SK-MEL-5 (cell line): Measurements from ENCODE around the gene CAPZA3. TPM values are rescaled to one million over a fixed set of nuclear protein-coding genes. Genes with fewer than 3 reads are reported as not detected.
"Not testable (repeated sequence)": the region's sequence is repeated elsewhere in the genome, so short reads cannot be mapped to it uniquely, and the experiment has no call there.

Experiments
- DNase-seq: peaks from one replicate; pipeline ENCODE4 v3.0.0-alpha.2; 2016; ENCODE audit warnings: low read depth, low spot score
- in situ Hi-C: cut with HindIII; loops from 2 replicates; pipeline ENCODE4 v1.10.0; 2016; ENCODE audit warnings: low sequenced_read_pairs, high pct_unique_total_duplicates, low pct_unique_long_range_greater_than_20kb
- polyA plus RNA-seq, 2 experiments: library from polyadenylated mRNA; depleted of rRNA; stranded (reverse); fragments of >200 nt; gene quantifications; 2 replicates each; pipeline ENCODE4 v1.2.3, GENCODE V29; 2015
- total RNA-seq: library from RNA; depleted of rRNA; stranded (reverse); fragments of >200 nt; shearing (Covaris generic); gene quantifications from 2 replicates; pipeline ENCODE4 v1.2.3, GENCODE V29; 2014; rRNA removed

The CAPZA3 gene, protein sequence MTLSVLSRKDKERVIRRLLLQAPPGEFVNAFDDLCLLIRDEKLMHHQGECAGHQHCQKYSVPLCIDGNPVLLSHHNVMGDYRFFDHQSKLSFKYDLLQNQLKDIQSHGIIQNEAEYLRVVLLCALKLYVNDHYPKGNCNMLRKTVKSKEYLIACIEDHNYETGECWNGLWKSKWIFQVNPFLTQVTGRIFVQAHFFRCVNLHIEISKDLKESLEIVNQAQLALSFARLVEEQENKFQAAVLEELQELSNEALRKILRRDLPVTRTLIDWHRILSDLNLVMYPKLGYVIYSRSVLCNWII
- total RNA-seq, result not detected in 2 replicates
- polyA plus RNA-seq (2015; cell fraction: cytosol; rRNA removed), result not detected in 2 replicates
- not detected in 2 replicates for polyA plus RNA-seq (2015; cell fraction: nucleus; rRNA removed)

DNA sequence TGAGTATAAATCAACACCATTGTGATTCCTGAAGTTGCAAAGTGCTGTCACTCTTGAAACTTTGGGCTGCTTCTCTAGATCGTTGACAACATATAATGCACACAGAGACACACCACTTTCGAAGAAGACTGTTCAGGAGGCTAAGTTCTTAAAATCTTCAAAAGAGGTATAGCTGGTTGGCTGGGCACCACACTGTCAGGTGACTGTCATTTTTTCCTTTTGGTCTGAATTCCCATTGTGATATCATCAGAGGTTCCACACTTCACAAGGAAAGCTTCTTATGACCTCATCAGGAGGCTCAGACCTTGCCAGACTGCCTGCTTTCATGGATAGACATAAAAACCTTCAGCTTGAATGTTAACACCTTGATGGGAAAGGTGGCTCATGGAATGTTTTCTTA, at the start of gene CAPZA3, which contains the start of gene PLCZ1:
Gene CAPZA3 (plus strand): TSS at position 301 of the 400 bp plus-strand sequence. CDS start 150 bp downstream, outside the sequence.
Gene PLCZ1 (minus strand): TSS at position 194 of the 400 bp plus-strand sequence. CDS start 641 bp downstream, outside the sequence.
- in situ Hi-C loops, result no loop called here
- no peak for DNase-seq

DNA sequence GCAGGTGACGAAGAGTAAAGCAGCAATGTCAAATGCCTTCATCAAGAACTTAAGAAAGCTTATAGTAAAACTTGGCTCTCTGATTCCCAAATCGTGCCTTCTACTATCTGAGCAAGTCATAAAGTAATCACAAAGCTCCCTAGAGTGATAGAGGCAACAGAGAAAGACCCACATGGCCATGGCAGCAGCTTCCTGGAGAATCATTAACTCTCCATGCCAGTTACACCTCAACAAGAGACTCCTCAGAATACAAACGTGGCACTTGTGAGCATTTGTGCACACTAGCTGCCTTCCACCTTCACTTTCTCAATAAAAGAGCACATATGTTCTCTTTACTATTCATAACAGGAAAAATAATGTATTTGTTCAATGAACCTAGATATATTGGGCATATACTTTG, 48.1 kb upstream of the CAPZA3 start:
- no peak for DNase-seq
- in situ Hi-C loops, result no loop called here

DNA sequence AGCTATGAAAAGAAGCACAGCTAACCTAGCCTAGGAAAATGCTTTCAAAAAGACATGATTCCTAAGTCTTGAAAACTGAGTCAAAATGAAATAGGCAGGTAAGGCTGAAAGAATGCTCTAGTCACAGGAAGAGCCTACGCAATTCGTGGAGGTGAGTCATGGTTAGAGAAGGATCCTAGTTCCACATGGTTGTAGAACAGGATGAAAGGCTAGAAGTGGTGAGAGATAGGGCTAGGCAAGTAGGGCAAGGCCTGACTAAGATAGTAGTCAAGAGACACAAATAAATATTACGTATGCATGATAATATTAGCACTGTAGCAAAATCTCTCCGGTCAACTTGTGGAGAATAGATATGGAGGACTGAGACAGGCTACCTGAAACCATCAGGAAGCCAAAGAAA, 47.3 kb upstream of the CAPZA3 start:
- in situ Hi-C loops, result no loop called here
- no peak for DNase-seq

DNA sequence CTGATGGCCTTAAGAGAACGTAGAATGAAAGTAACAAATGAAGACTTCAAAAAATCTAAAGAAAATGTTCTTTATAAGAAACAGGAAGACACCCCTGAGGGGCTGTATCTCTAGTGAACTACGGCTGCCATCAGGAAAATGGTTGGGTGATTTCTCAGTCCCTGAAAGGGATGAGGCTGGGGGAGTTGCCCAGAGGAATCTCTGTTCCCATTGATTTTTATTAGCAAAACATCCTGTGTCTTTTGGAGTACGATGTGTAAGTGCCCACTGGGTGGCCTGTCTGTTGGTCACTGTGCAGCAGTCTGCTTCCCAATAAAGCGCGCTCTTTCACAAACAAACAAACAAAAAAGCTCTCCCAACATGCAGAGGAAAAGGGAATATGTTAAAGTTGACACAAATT, 43.9 kb upstream of the CAPZA3 start:
- in situ Hi-C loops, DNase-seq: not testable (repeated sequence)

DNA sequence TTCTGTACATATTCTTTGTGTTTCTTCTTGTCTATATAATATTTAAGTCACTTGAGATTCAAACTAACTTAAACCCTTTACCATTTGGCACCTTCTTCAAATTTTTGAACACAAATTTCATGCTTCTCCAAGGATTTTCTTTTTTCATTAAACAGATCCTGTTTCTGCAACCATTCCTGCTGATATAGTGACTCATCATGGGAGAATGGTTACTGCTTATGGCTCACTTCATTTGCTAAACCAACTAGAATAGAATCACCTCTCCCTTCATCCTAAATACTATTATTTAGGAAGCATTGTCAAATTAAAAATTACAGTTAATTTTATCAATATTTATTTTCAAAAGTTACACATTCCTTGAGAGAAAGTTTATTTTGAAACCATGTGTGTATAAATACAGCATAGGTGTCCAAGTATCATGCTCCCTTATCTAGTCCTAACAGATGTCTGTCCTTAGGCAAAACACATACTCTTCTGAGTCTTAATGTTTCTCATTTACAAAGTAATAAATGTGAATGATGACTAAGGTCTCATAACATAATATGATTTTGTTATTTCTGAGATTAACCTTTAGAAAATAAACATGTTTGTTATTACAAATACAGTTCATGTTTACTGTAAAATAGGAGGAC, 40.8 kb upstream of the CAPZA3 start:
- in situ Hi-C loops, result no loop called here
- DNase-seq, result no peak

DNA sequence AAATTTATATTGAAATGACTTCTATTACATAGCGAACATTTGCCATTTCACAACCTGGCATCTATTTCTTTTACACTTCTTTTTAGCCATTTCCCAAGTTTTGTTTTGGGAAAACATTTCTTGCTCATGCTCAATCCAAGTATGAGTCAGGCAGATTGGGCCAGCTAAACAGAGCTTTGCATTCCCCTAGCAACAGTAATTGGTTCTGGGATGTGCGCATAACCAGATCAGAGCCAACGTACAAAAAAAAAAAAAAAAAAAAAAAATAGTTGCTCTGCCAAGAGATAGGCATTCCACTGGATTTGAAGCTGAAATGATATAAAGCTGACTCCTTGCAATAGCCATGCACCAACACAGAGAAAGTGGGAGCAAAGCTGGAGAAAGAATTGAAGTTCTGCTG, 37.6 kb upstream of the CAPZA3 start:
- in situ Hi-C loops, result no loop called here
- no peak for DNase-seq

DNA sequence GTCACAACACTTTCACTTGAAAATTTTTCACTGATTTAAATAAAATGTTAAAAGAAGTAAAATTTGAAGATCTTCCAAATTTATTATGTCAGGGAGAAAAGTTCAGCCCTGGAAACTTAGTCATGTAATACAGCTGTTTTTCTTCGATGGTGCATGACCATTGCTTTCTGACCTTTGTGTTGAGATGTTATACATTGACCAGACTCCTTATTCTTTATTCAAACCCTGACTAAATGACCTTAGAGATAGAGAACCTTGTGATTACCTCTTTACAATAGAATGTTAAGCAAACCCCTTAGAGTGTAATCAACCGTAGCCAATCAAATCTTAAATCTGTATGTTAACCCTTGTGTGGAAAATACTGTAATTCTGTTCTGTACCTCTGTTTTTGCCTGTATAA, 34.6 kb upstream of the CAPZA3 start:
- no peak for DNase-seq
- in situ Hi-C loops, result no loop called here

DNA sequence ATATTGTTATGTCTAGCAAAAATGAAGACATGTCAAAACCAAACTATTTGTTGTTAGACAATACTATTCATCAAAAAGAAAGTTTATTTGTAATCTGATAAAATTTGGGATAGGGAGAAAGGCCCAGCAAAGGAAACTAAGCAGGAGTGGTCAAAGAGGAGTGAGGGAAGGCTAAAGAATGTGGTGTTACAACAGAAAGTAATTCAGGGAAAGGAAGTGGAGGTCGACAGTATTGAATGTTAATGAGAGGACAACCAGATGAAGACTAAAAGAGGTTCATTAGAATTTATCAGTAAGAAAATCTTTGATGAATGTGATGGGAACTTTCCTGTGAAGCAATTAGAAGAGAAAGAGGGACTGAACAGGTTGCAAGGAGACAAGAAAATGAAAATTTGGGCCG, 34.0 kb upstream of the CAPZA3 start:
- no peak for DNase-seq
- in situ Hi-C loops, result no loop called here

DNA sequence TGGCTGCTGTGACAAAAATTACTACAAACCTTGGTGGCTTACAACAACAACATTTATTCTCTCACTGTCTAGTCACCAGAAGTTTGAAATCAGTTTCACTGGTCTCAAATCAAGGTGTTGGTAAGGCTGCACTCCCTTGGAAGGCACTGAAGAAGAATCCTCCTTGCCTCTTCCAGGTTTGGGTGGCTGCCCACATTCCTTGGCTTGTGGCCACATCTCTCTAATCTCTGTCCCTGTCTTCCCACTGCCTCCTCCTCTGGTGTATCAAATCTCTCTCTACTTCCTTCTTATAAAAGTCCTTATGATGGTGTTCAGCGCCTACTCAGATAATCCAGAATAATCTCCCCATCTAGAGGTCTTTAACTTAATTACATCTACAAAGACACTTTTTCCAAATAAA, 31.1 kb upstream of the CAPZA3 start:
- in situ Hi-C loops, result no loop called here
- DNase-seq, result no peak

DNA sequence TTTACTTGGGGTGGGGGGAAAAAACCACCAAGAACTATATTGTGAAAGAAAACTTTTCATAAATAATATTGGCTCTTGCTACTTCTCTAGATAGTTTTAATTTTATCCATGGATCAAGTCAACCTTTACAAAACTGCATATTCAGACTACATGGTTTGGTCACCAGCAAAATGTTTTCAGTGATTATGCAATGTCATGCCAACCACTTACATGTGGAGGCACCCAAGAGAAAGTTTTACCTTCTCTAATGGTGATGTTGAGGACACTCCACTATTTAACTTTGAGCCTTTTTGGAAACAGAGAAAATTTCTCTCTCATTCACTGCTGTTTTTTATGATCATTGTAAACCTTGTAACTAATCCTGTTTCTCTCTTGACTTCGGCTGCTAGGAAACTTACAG, 21.7 kb upstream of the CAPZA3 start:
- in situ Hi-C loops, result no loop called here
- DNase-seq, result no peak

DNA sequence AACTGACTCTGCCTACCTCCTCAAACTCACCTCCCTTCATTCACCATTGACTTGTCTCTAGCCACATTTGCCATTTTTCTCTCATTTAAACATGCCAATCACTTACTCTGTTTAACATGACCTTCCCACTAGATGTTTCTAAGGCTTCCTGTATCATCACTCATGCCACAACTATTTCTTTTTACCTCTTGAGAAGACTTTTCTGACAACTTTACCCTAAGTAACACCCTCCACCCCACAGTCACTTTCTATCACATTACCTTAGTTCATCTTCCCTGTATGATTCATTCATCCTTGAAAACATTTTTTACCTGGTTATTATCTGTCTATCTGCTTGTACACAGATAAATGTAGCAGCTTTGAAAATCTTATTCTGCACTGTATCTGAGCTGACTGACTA, 19.5 kb upstream of the CAPZA3 start:
- no peak for DNase-seq
- in situ Hi-C loops, result no loop called here

DNA sequence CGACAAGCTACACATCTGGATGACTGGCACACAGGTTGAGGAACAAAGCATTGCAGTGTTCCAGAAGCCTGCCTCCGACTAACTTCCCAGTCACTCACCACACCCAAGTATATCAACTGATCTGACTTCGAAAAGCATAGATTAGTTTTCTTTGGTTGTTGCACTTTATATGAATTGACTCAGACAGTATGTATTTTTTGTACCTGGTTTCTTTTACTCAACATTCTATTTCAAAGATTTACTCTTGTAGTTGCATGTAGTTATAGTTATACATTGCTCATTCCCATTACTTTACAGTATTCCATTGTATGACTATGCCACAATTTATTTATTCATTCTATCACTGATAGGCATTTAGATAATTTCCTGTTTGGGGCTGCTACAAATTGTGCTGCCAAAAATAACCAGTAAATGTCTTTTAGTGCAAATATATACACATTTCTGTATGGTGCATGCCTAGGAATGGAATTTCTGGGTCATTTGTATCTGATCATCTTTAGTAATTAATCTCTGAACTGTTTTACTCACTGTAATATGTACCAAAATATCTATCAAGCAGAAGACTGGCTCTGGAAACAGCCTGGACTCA, 17.9 kb upstream of the CAPZA3 start:
- no peak for DNase-seq
- in situ Hi-C loops, result no loop called here

DNA sequence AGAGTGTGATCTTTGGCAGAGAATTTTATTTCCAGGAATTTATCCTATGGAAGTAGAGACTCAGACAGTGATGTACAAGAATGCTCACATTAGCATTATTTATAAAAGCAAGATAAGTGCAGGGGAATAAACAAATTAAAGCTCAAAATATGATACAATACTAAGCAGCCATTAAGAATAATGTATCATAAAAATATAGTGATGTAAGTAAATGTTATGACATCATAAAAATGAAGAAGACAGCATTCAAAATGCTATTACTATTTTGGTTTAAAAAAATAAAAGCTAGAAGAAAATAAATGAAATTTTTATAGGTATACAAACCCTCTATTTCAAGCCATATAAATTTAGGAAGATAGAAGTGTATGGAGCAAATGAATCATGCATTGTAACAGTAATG, 17.2 kb upstream of the CAPZA3 start:
- no peak for DNase-seq
- in situ Hi-C loops, result no loop called here

DNA sequence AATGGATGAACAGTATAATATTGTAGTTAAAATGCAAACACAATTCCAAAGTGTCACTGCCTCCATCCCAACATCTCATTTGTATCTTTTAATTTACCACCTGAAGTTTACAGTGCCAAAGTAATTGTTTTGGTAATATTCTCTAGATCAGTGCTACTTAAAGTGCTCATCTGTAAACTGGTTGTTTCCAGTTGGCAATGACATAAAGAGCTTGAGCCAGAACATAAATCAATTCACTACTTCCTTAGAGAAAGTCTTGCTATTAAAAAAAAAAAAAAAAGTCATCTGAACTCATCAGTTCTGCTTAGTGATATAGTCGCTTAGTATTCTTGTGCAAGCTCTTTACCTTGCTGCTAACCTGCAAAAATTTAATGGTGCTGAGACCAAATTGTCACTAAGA, 16.5 kb upstream of the CAPZA3 start:
- no peak for DNase-seq
- in situ Hi-C loops, result no loop called here

DNA sequence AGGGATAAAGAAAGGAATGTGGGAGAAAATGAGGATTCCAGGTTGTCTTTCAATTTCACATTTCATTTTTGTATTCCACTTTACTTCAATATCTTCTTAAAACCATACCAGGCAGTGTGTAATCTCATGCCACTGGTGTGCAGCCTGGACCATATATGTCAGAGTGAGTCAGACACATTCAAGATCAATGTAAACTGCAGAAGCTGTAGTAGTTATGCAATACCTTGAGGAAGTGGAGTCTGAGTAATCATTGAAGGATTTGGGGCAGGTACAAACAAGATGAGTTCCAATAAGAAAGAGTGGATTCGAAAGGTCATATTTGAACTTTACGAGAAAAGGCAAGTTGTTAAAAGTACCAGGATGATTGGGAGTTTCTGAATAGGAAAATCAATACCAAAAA, 14.2 kb upstream of the CAPZA3 start:
- in situ Hi-C loops, result no loop called here
- no peak for DNase-seq

DNA sequence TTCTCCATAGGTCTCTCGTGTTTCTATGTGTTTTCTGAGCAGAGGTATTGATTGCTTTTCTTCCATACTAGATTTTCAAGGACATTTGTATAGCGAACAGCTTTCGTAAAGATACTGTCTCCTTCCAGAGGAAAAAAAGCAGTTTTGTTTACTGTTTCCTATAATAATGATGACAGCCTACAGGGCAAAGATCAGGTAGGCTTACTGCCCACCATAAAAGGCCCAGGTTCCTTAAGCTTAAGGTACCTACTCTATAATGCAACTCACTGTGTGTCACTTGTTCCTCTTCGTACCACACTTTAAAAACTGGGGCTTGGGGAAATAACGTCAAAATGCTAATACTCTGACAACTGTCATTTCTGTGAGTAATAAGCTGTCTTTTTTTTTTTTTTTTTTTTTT, 6.8 kb upstream of the CAPZA3 start:
- DNase-seq, result no peak
- in situ Hi-C loops, result no loop called here

DNA sequence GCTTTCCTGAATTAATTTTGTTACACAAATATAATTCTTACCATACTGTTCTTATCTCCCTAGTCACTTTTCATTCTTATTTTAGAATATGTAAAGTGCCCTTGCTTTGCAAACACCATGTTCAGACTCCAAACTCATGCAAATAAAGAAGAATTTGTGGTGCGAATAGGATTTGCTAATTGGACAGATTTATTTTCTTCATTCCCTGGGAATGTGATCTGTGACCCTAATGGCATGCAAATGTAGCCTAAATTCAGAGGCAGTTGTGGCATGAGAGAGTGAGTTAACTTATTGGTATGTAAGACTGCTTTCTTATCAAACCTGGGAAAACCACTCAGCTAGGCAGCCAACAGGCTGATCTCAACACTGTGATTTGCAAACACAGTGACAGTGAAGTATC, 10.0 kb downstream of the CAPZA3 start:
- no peak for DNase-seq

DNA sequence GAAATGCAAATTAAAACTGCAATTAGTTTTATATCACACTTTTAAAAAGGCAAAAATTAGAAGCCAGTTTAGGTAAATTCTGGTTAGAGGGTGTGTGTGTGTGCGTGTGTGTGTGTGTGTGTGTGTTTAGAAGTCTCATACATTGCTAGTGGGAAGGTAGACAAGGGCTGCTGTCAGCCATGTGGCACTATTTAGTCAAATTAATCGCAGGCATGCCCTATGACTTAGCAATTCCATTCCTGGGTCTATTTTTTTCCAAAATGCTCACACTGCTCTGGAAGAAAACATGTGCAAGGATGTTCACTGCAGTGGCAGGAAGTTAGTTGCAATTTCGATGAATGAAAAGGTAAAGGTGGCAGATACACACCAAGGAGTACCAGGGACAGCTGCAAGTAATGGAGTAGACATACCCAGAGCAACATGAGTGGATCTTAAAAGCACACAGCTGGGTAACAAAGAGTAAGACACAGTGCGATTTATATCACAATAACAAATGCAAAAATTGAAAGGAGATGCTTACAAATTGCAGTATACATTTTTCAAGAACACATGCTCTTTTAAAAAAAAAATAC, 11.6 kb downstream of the CAPZA3 start:
- in situ Hi-C loops, result no loop called here
- no peak for DNase-seq

More for the DNA sequence above, 10.0 kb downstream of the CAPZA3 start:
- in situ Hi-C loops, result no loop called here
